HL-60 (cell line): ENCODE measurements around the gene ESR2.

Experiments
- GABPA ChIP-seq: IDR thresholded peaks from 2 replicates; pipeline ENCODE4 v1.6.1; 2012; ENCODE audit warnings: low read depth
- POLR2AphosphoS5 ChIP-seq: IDR thresholded peaks from 2 replicates; pipeline ENCODE4 v1.6.1; 2012; ENCODE audit warnings: low read depth
- SPI1 ChIP-seq: IDR thresholded peaks from 2 replicates; pipeline ENCODE4 v1.6.1; 2012; ENCODE audit warnings: low read depth, mild to moderate bottlenecking, borderline replicate concordance
- TF ChIP-seq, protein P1 (sequence below): IDR thresholded peaks from one replicate; pipeline ENCODE4 v1.5.1; 2011; ENCODE audit warnings: low read length, control low read depth, inconsistent platforms; ENCODE audit not compliant: insufficient read depth
- TF ChIP-seq, protein P2 (sequence below): IDR thresholded peaks from 2 replicates; pipeline ENCODE4 v1.6.1; 2012; ENCODE audit warnings: low read depth; ENCODE audit not compliant: insufficient replicate concordance

DNA sequence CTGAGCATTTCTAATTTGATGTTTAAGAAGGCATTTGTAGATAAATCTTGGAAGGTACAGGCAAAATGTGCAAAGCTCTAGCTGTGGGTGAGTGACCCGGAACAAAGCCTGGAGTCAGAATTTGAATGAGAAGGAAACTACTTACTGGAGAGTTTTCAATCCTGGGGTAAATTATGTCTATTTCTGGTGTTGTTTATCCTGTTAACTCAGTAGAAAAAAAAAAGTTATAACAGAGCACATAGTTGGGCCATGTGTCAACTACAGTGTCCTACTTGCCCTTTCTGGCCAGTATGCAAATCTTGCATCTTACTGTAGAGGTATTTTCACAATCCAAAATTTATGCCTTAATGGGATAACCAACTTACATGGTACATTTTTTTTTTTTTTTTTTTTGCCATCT is 259.0 kb downstream of the ESR2 start:
- TF ChIP-seq, protein P1, sequence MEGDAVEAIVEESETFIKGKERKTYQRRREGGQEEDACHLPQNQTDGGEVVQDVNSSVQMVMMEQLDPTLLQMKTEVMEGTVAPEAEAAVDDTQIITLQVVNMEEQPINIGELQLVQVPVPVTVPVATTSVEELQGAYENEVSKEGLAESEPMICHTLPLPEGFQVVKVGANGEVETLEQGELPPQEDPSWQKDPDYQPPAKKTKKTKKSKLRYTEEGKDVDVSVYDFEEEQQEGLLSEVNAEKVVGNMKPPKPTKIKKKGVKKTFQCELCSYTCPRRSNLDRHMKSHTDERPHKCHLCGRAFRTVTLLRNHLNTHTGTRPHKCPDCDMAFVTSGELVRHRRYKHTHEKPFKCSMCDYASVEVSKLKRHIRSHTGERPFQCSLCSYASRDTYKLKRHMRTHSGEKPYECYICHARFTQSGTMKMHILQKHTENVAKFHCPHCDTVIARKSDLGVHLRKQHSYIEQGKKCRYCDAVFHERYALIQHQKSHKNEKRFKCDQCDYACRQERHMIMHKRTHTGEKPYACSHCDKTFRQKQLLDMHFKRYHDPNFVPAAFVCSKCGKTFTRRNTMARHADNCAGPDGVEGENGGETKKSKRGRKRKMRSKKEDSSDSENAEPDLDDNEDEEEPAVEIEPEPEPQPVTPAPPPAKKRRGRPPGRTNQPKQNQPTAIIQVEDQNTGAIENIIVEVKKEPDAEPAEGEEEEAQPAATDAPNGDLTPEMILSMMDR: no peak
- TF ChIP-seq, protein P2, sequence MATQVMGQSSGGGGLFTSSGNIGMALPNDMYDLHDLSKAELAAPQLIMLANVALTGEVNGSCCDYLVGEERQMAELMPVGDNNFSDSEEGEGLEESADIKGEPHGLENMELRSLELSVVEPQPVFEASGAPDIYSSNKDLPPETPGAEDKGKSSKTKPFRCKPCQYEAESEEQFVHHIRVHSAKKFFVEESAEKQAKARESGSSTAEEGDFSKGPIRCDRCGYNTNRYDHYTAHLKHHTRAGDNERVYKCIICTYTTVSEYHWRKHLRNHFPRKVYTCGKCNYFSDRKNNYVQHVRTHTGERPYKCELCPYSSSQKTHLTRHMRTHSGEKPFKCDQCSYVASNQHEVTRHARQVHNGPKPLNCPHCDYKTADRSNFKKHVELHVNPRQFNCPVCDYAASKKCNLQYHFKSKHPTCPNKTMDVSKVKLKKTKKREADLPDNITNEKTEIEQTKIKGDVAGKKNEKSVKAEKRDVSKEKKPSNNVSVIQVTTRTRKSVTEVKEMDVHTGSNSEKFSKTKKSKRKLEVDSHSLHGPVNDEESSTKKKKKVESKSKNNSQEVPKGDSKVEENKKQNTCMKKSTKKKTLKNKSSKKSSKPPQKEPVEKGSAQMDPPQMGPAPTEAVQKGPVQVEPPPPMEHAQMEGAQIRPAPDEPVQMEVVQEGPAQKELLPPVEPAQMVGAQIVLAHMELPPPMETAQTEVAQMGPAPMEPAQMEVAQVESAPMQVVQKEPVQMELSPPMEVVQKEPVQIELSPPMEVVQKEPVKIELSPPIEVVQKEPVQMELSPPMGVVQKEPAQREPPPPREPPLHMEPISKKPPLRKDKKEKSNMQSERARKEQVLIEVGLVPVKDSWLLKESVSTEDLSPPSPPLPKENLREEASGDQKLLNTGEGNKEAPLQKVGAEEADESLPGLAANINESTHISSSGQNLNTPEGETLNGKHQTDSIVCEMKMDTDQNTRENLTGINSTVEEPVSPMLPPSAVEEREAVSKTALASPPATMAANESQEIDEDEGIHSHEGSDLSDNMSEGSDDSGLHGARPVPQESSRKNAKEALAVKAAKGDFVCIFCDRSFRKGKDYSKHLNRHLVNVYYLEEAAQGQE: no peak
- TF ChIP-seq POLR2AphosphoS5 (no peak), GABPA (no peak), SPI1 (no peak)
